ENCODE measurements around the gene PAXX.

PAXX gene

DNA sequence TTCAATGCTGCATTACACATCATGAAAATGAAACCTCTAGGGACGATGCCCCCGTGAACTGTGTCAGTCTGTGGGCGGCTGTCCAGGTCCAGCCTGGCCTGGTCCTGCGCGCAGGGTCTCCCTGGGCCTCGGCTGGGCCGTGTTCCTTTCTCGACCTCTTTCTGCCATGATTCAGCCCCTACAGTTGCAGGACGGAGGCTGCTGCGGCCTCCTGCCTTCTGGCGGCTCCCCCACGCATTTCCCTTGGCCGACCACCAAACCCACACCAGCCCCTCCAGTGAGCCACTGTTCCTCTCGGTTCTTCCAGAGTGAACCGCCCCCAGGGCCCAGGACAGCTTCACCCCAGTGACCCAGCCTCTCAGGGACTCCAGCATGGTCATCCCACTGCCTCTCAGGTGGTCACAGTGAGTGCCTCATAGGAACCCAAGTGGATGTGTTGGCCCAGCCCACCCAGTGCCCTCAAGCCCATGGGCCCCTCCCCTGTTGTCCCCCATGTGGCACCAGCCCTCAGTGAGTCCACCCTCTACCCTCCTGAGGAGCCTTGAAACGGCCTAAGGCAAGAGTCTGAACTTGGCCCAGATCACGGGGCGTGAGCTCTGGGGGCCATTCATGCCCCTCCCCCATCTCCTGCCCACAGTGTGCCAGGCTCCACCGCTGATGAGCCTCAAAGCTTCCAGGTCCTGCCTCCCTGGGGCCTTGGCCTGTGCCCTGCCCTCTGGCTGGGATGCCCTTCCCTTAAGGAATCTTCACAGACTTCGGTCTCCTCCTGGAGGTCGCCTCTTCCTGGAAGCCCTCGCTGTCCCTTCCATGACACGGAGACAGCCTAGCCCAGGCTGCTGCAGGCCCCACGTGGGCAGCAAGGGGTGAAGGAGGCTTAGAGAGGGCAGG, 14.1 kb downstream of the PAXX start:
- no peak for DNase-seq

DNA sequence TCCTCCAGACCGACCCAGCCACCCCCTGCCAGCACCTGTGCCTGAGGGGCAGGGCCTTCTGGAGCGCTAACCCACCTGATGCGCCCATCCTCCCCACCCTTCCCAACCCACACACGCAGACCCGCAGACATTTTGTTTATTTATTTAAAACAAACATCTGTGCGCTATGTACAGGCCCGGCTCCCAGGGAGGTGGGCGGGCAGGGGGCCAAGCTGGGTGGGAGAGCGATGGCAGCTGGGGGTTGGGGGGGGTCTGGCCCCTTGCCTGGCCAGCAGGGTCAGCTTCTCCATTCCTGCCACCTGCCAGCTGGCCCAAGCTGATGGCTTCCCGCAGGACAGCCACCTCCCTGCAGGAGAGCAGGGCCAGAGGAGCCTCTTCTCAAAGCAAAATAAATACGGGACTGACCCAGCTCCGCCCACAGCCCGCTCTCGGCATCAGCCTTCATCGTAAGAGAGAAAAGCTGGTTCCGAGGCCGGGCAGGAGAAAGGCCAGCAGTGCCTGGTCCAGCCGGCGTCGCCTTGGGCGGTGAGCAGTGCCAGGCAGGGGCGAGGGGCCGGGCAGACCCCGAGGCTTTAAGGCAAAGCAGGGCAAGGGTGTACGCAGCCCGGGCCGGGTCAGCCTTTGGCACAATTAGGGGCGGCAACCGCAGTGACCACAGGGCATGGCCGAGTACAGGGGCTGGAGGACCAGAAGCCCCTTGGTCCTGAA, 15.0 kb downstream of the PAXX start:
- no peak for DNase-seq

DNA sequence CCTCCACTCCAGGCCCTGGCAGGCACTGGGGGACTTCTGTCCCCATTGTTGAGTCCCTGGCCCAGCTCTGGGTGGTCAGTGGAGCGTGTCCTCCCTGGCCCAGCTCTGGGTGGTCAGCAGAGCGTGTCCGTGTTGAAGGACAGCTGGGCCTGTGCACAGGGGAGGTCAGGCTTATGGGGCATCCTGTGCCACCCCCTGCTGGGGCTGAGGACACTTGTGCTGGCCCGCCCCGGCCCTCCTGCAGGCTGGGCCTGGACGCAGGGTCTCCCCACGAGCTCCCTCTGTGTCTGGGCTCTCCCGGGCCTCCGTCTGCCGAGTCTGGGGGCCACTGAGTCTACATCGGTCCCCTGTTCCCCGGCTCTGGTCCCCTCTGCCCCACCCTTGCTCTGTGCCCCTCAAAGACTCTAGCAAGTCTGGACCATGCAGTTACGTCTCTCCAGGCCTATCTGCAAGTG, 15.6 kb downstream of the PAXX start:
- no peak for DNase-seq

DNA sequence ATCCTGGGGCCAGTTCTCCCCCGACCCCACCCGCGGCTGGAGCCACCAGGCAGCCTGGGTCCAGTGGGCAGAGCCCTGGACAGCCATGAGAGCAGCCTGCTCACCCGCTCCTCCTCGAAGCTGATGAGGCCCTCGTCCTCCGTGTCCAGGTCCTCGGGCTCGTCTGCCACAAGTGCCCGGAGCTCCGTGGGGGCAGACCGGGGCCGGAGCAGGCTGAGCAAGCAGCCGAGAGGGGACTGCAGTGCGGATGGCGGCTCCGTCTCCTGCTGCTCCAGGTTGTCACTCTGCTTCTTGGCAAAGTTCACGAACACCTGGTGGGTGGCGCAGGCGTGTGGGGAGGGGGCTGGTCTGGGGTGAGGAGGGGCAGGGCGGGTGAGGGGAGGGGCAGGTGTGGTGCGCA, 16.1 kb downstream of the PAXX start:
- no peak for DNase-seq

DNA sequence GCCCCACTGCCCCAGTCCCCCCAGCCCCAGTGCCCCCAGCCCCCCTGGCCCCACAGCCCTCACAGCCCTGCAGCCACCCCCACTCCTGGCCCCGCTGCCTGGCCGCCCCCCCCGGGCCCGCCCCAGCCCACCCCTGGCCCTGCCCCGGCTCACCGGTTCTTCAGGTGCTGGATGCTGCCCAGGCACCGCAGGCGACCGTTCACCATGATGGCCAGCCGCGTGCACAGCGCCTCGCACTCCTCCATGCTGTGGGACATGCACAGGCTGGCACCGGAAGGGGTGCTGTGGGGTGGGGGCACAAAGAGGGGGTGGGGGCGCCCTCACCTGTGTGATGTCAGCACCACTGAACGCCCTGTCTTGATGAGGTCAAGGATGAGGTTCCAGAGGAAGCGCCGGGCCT, 17.0 kb downstream of the PAXX start:
- no peak for DNase-seq

DNA sequence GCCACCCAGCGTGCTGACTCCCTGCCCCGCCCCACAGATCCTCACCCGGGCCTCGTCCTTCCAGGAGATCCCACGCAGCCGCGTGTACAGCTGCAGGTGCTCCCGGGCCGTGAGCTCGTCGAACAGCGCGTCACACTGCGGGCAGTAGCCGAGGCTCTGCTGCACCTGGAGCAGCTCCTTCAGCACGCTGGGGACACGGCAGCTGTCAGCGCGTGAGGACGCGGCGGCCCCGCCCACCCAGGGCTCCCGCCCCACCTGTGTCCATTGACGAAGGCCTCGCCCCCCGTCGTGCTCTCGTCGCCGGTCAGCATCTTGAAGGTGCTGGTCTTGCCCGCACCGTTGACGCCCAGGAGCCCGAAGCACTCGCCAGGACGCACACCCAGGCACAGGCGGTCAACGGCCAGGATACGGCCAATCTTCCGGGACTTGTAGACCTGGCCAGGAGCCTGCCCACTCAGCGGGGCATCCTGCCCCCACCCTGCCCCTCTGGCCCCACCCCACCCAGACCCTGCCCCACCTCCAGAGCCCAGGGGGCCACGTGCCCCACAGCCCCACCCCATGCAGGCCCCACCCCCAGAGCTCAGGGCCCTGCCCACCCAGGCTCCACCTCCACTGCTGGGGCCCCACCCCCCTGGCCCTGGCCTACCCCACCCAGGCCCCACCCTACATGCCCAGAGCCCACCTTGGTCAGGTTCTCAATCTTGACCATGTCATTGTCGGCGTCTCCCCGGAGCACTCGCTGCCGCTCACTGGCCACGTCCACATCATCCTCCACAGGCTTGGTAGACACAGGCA, 17.9 kb downstream of the PAXX start:
- DNase-seq: no peak

DNA sequence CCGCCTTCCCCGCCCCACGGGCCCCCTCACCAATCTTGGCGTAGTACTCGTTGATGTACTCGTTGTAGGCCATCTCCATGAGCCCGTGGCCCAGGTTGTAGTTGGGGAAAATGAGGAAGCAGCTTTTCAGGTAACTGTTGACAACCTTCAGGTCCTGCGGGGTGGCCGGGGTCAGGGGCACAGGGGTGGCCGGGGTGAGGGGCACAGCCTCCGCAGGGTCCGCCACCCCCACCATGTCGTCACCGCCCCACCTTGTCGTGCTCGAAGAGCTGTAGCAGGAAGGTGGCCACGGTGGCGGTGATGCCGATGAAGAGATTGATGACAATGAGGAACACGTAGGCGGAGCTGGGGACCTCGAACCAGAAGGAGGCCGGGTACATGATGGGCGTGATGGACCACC, 18.9 kb downstream of the PAXX start:
- no peak for DNase-seq

DNA sequence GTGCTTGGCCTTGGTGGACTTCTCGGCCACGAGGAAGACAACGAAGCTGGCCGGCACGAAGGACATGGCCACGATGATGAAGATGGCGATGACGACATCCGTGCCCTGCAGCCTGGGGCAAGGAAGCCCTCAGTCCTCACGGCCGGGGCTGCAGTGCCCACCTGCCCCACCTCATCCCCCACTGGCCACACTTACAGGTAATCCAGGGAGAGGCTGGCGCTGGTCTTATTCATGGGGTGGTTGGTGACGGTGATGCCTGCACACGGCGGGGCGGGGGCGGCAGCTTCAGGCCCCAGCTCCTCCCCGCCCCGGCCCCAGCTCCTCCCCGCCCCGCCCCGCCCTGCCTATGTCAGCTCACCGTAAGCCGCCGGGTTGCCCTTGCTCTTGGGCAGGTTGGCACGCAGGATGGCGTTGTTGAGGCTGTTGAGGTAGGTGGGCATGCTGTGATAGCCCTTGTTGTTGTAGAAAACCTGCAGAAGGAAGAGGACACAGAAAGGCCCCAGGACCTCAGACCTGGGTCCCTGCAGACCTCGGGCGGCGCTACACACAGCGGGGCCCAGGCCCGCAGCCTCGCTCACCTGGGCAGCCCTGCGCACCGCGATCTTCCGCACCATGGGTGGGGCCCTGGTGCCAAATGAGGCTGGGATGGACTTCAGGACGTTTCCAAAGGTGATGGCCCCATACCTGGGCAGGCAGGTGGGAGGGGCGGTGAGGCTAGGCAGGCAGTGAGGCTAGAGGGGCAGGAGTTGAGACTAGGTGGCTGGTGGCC, 19.9 kb downstream of the PAXX start:
- DNase-seq: no peak

DNA sequence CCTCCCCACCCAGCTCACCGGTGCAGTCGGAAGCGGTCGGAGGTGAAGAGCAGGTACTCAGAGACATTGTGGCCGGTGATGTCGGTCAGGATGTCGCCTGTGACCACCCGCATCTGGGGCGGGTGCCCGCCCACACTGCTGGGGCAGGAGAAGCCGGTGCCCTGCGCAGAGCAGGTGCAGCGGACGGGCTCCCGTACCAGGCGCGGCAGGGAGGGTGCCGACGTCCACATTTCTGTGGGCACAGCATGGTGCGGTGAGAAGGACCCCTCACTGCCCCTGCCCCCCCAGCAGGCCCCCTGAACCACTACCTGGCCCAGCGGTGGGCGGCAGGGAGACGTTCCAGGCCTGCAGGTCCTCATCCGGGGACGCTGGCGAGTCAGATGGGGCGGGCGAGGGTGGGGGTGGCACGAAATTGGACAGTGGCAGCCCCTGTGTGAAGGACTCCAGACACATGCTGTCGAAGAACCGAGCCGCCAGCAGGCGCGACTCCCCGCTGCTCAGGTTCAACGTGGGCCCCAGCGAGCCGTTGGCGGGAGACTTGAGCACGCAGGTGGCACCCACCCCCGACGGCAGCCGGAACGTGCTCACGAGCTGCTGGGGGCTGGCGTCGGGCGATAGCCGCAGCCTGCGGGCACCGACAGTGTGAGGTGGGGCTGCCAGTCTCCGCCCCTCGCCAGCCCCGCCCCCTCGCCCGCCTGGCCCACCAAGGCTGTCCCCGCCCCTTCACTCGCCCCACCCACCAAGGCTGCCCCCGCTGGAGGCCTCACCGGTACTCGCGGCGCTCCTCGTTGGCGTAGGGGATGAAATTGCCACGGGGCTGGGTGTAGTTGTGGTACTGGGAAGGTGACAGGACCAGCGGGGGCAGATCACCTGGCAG, 20.7 kb downstream of the PAXX start:
- DNase-seq: no peak

DNA sequence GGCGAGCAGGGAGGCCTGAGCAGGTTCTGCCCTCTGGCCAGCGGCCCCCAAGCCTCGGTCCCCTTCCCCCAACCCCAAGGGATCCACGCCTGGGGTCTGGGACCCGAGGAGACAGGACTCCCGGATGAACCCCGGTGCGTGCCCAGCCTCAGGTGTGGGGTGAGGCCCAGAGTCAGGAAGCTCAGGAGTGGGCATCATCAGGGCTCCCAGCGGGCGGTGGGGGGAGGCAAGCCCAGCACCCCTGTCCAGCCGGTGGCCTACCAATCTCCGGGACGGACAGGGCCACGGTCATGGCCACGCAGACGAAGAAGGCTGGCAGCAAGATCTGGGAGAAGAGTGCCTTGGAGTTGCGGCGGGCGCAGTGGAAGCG, 21.3 kb downstream of the PAXX start:
- no peak for DNase-seq

DNA sequence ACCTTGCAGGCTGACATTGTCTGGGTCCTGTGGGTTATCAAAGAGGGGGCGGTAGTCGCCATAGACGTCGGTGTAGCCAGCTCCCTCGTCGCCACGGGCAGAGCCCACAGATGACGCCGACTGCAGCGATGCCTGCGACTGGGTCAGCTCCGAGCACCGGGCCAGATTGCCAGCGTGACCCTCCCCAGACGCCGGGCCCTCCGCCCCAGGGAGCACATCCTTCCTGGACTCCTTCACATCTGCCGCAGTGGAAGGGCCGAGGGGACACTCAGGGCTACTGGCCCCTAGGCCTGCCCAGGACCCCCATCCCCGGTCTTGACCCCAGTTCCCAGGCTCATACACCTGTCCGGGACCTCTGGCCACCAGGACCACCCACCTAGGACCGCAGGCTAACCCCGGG, 21.9 kb downstream of the PAXX start:
- no peak for DNase-seq

DNA sequence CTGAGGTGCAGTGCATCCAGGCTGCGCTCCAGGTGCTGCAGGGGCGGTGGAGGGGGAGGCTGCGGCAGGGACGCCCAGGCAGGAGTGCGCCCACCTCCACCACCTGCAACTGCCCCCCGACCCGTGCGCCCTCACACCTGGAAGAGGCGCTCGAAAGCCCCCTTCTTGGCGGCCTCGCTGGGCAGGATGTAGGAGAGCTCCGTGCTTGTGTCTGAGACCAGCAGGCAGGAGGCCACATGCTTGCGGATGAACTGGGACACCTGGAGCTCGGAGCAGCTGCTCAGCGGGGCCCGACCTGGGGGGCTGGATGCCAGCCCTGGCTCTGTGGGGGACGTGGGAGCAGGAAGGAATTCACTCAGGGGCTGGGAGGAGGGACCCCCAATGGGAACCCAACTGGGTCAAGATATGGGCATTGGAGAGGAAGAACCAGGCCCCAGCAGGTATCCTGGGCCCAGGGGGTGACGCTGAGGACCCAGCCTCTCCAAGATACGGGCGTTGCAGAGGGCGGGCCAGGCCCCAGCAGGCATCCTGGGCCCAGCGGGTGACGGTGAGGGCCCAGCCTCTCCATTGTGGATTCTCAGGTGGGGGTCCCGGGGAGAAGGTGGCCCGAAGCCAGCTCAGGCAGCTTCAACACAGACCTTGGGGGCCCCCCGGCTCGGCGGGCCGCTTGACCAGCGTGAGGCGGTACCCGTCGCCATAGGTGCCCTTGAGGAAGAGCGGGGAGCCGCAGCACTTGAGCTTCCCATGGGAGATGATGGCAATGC, 22.7 kb downstream of the PAXX start:
- DNase-seq: no peak

DNA sequence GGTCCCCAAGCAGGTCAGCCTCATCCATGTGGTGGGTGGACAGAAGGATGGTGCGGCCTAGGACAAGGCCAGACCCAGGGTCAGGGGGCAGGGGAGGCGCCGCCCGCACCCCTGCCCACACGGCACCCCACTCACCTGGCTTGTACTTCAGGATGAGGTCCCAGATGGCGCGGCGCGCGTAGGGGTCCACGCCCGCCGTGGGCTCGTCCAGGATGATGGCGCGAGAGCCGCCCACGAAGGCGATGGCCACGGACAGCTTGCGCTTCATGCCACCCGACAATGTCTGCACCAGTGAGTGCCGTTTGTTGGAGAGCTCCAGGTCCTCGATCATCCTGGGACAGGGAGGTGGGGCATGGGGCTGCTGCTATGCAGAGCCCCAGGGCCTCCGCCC, 23.3 kb downstream of the PAXX start:
- DNase-seq: no peak

DNA sequence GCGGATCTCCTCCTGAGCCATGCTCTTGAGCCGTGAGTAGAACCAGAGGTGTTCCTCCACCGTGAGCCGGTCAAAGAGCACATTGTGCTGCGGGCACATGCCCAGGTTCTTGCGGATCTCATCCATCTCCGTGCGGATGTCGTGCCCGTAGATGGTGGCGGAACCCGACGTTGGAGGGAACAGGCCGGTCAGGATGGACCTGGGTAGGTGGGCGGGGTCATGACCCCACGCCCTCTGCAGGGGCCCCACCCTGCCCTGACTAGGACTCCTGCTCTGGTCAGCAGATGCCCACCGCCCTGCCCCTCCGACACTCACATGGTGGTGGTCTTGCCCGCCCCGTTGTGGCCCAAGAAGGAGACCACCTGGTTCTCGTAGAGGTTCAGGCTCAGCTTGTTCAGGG, 23.8 kb downstream of the PAXX start:
- DNase-seq: no peak

DNA sequence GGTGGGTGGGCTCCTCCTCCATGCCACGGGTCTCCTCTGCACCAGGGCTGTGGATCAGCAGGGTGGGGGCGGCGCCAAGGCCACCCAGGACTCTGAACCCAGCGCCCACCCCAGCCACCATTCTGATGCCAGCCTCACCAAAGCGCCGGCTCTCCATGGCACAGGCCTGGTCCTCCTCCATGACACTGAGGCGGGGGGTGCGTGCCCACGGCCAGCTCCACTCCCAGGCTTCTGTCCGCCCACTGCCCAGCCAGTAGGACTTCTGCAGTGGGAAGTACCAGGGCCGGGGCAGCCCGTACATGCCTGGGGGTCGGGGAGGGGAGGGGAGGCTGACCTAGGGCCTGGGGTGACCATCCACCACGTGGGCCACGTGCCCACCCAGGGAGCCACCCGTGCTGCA, 24.2 kb downstream of the PAXX start:
- DNase-seq: no peak

DNA sequence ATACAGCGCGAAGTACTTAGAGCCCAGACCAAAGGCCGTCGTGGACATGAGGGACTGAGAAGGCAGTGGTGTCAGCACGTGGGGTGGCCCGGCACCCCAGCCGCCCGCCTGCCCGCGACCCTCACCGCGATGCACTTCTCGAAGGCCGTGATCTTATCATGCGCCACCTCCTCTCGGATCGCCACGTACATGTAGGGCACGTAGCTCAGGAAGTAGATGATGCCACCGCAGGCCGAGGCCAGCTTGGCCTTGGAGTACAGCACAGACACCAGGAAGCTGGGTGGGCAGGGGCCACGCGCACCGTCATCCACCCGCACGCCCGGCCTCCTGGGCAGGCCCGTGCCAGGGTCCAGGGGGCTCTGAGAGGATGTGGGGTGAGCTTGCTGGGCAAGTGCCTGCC, 24.8 kb downstream of the PAXX start:
- no peak for DNase-seq

DNA sequence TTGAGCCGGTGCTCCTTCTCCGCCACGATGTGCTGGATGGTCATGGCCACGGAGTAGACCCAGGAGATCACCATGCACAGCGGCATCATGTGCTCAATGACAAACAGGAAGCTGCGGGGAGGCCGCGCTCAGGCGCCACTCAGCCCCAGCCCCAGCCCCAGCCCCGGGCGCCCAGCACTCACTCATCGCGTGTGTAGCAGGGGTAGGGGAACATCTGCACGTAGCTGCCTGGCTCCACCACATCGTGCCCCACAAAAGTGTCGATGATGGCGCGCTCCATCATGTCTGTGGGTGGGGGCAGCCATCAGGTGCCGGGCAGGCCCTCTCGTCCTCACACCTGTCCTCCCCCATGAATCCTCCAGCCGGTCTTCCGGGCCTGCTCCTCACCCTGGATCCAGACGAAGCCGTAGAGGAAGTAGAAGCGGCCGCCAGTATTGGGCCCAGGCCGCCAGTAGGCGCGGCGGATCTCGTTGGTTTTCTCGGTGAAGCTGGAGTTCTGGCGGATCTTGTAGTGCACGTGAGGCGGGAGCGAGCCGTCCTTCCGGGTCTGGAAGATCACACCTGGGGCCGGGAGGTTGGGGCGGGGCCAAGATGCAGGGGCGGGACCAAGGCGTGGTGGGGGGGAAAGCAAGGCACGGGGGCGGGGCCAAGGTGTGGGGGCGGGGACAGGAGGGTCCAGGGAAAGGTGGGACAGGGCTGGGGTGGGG, 25.7 kb downstream of the PAXX start:
- DNase-seq: no peak

DNA sequence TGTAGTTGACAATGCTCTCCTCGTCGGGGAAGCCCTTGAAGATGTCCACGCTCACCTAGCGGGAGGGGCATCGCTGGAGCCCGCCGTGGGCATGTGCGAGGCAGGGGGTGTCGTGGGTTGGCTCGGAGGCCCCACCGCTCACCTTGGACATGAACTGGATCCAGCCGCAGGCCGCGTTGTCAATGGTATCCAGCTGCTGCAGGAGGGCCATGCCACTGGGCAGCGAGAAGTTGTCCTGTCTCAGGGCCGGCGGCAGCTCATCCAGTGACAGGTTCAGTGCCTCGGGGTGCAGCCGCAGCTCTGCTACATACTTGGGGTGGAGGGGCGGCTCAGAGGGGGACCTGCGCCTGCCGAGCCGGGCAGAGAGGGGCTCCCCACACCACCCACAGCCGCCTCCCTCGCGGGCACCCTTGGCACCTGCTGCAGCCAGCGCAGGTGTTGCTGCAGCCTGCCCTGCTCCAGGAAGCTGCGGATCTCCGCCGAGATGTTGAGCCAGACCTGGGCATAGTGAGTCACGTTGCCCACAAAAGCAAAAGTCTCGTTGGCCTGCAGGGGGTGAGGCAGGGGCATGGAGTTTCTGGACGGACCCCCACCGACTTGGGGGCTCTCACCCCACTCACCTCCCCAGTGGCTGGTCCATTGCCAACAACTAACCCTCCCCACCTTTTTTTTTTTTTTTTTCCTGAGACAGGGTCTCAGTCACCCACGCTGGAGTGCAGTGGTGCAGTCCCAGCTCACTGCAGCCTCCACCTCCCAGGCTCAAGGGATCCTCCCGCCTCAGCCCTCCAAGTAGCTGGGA, 26.7 kb downstream of the PAXX start:
- DNase-seq: no peak

DNA sequence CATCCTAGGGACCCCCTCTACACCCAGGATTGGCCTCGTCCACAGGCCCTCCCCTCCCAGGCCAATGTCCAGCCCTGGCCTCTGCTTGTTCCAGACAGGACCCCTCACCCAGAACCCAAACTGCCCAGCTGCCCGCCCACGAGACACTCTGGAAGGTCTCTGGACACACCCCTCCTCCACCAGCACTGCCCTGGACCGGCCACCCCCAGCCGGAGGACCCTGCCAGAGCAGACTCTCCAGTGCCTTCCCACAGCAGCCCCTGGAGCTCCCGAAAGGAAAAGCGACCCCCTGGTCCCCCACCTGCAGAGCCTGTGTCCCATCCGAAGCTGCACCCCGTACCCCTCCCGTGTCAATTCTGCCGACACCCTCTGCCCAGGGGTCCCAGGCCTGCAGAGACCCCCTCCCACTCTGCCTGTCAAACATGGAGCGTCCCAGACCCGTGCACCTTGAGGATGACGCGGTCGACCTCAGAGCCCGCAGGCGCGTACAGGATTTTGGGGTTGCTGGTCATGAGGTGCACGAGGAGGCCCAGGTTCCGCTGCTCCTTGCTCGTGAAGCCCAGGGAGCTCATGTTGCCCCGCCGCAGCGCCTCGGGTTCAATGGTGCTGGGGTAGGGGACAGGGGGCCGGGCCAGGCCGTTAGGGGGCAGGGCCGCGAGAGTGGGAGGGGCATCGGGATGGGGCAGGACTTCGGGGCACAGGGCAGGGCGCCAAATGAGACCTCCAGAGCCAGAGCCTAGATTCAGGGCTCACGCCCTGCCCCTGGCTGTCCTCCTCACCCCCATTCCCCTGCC, 27.9 kb downstream of the PAXX start:
- no peak for DNase-seq
